ENCODE data around the gene TLE3. TPM values are rescaled to one million over a fixed set of nuclear protein-coding genes. Genes with fewer than 3 reads are reported as not detected.

Gene TLE3
- total RNA-seq, 4 donors from 2014 or later: 4.6 to 35.3 (median 13.3) TPM

DNA sequence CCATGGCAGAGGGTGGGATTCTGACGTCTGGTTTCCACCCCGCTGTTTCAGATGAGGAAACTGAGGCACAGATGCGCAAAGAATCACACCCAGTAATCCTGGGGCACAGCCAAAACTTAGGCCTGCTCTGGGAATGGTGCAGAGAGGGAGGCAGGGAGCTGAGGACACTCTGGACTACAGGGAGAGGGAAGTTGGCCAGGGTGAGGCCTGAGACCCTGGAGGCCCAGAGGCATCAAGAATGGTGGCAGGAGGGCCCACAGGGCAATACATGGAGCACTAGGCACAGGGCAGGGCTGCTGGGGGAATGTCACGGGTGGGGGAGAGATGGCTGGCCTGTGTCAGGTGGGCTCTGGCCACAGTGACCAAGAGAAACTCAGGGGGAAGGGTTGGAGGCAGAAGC, 63.6 kb downstream of the TLE3 start:
- TF ChIP-seq, protein P1, sequence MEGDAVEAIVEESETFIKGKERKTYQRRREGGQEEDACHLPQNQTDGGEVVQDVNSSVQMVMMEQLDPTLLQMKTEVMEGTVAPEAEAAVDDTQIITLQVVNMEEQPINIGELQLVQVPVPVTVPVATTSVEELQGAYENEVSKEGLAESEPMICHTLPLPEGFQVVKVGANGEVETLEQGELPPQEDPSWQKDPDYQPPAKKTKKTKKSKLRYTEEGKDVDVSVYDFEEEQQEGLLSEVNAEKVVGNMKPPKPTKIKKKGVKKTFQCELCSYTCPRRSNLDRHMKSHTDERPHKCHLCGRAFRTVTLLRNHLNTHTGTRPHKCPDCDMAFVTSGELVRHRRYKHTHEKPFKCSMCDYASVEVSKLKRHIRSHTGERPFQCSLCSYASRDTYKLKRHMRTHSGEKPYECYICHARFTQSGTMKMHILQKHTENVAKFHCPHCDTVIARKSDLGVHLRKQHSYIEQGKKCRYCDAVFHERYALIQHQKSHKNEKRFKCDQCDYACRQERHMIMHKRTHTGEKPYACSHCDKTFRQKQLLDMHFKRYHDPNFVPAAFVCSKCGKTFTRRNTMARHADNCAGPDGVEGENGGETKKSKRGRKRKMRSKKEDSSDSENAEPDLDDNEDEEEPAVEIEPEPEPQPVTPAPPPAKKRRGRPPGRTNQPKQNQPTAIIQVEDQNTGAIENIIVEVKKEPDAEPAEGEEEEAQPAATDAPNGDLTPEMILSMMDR (IDR thresholded peaks at IDR 0.05 in 4 of 5, conservative IDR thresholded peaks at IDR 0.05 in 1 of 5): no peak
- TF ChIP-seq POLR2A (IDR thresholded peaks at IDR 0.05): no peak
- intact Hi-C loops (cut with DNase I; ENCODE audit: low total_unique reads) (no loop called here), in situ Hi-C loops (cut with MboI; ENCODE audit: low sequenced_read_pairs in 4 of 4) (no loop called here)
- H3K36me3 ChIP-seq: no peaks in the 10 kb centered on the region
- H3K27me3 ChIP-seq: peaks cover 13 to 17% (median 14%) of the 10 kb centered on the region in 3 donors
- H3K9me3 ChIP-seq: no peaks in the 10 kb centered on the region
- H3K4me3 ChIP-seq: no peak overlapping the region
- ATAC-seq (no peak), DNase-seq (no peak)
- H3K4me1 ChIP-seq: no peaks in the 10 kb centered on the region
- H3K27ac ChIP-seq: no peak overlapping the region

DNA sequence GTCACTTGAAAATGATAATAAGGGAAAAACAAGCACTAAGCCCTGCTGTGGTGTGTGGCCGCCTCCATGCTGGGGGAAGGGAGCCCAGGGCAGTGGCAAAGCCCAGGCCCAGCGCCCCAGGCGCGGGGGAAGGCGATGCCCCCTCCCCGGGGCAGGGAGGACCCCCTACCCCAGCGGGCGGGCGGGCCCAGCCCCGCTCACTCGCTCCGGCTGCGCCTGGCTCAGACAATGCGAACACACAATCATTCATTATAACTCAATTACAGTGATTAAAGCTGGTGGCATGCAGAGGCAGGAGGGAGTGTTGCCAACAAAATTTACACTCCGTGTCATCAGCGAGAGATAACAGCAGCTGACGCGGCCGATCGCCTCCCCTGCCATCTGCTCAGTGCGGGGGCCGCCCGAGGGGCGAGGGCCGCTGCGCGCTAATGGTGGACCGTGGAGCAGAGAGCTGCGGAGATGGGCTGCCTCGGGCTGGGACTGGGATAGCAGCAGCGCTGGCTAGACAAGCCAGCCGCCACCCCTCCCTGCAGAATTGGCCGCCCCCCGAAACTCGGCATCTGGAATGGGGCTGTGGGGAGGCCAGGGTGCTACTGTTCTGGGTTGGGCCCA, 64.1 kb downstream of the TLE3 start:
- Histone ChIP-seq H3K27ac (no peak overlapping the region), H3K27me3 (peaks cover 13 to 17% (median 14%) of the 10 kb centered on the region in 3 donors), H3K4me3 (no peak overlapping the region), H3K9me3 (no peaks in the 10 kb centered on the region), H3K4me1 (no peaks in the 10 kb centered on the region), H3K36me3 (no peaks in the 10 kb centered on the region)
- TF ChIP-seq POLR2A (IDR thresholded peaks at IDR 0.05): no peak
- TF ChIP-seq, protein P1 (IDR thresholded peaks at IDR 0.05 in 4 of 5, conservative IDR thresholded peaks at IDR 0.05 in 1 of 5): no peak
- intact Hi-C loops (cut with DNase I; ENCODE audit: low total_unique reads) (no loop called here), in situ Hi-C loops (cut with MboI; ENCODE audit: low sequenced_read_pairs in 4 of 4) (no loop called here)
- ATAC-seq (no peak), DNase-seq (no peak)

DNA sequence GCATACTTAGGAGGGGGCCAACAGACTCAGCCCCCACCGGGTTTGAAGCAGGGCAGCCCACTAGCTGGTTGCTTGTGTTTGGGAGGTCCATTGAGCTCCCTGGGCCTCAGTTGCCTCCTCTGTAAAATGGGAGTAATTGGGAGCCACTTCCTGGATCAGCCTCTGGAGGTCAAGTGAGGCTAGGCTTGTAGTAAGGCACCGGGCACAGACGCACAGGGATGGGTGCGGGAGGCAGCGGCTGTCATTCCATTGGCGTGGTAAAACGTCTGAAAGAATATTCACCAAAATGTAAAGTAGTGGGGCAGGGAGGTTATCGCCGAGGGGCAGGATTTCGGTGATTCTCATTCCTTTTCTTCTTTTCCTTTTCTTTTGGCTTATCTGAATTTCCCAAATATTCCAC, 64.6 kb downstream of the TLE3 start:
- in situ Hi-C loops (cut with MboI; ENCODE audit: low sequenced_read_pairs in 4 of 4): no loop called here
- H3K4me1 ChIP-seq: no peaks in the 10 kb centered on the region

DNA sequence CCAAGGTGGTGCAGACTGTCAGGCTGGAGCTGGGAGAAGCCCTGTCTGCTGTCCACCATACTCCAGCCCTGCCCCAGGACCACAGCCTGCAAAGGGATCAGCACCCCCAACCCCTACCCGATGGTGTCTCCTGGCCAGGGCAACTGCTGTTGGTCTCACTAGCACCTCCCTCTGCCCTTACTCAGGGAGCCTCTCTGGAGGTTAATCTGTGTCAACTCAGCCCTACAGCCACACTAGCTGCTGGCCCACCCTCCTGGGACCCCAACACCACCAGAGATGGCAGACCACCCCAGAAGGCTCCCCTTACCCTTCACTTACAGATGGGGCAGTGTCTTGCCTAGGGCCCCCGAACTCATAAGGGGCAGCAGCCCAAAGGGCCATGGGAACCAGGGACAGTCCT, 65.2 kb downstream of the TLE3 start:
- ATAC-seq (no peak), DNase-seq (no peak)
- Histone ChIP-seq H3K4me1 (no peaks in the 10 kb centered on the region), H3K27me3 (peaks cover 13 to 17% (median 14%) of the 10 kb centered on the region in 3 donors), H3K36me3 (no peaks in the 10 kb centered on the region), H3K27ac (no peak overlapping the region), H3K4me3 (no peak overlapping the region), H3K9me3 (no peaks in the 10 kb centered on the region)
- in situ Hi-C loops (cut with MboI; ENCODE audit: low sequenced_read_pairs in 4 of 4) (no loop called here), intact Hi-C loops (cut with DNase I; ENCODE audit: low total_unique reads) (no loop called here)
- TF ChIP-seq POLR2A (IDR thresholded peaks at IDR 0.05): no peak
- TF ChIP-seq, protein P1 (IDR thresholded peaks at IDR 0.05 in 4 of 5, conservative IDR thresholded peaks at IDR 0.05 in 1 of 5): no peak

More for the DNA sequence above, 64.6 kb downstream of the TLE3 start:
- Histone ChIP-seq H3K27me3 (peaks cover 13 to 17% (median 14%) of the 10 kb centered on the region in 3 donors), H3K4me3 (no peak overlapping the region), H3K36me3 (no peaks in the 10 kb centered on the region), H3K27ac (no peak overlapping the region), H3K9me3 (no peaks in the 10 kb centered on the region)
- TF ChIP-seq POLR2A (IDR thresholded peaks at IDR 0.05): no peak
- TF ChIP-seq, protein P1 (IDR thresholded peaks at IDR 0.05 in 4 of 5, conservative IDR thresholded peaks at IDR 0.05 in 1 of 5): no peak
- intact Hi-C loops (cut with DNase I; ENCODE audit: low total_unique reads): no loop called here
- ATAC-seq (no peak), DNase-seq (no peak)

DNA sequence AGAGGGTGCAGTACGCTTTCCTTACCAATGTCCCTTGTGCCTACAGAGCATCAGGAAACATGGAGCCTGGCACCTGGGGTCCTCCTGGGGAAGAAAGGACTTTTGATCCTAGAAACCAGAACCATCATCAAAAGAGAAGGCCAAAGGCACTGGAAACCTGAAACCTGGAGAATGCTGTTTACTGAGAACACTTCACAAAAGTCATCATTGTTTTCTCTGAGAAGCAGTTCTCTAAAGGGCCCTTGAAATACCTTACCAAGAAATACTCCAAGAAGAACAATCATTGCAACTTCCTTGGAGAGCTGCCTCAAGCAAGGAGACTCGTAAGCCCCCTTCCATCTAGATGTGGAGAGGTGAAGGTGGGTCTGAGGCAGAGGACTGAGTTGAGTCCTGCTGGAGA, 66.0 kb downstream of the TLE3 start:
- in situ Hi-C loops (cut with MboI; ENCODE audit: low sequenced_read_pairs in 4 of 4): no loop called here
- TF ChIP-seq, protein P1 (IDR thresholded peaks at IDR 0.05 in 4 of 5, conservative IDR thresholded peaks at IDR 0.05 in 1 of 5): no peak
- TF ChIP-seq POLR2A (IDR thresholded peaks at IDR 0.05): no peak
- no peak overlapping the region for H3K27ac ChIP-seq
- no peak for DNase-seq
- no peaks in the 10 kb centered on the region for H3K4me1 ChIP-seq
- intact Hi-C loops (cut with DNase I; ENCODE audit: low total_unique reads): no loop called here
- H3K4me3 ChIP-seq: no peak overlapping the region
- H3K9me3 ChIP-seq: no peaks in the 10 kb centered on the region
- no peak for ATAC-seq
- peaks cover 13 to 17% (median 14%) of the 10 kb centered on the region in 3 donors for H3K27me3 ChIP-seq
- H3K36me3 ChIP-seq: no peaks in the 10 kb centered on the region

All from gastrocnemius medialis (tissue), 4 donors.